ENCODE measurements around the gene ADCY2. TPM values are rescaled to one million over a fixed set of nuclear protein-coding genes. Genes with fewer than 3 reads are reported as not detected.

ADCY2 gene
- total and polyA plus RNA-seq, 8 donors: 0.29 to 7.5 (median 1.1) TPM

- Histone ChIP-seq H3K4me3 (no peak overlapping the region), H3K4me1 (no peaks in the 10 kb centered on the region), H3K27ac (no peak overlapping the region), H3K9me3 (no peaks in the 10 kb centered on the region), H3K27me3 (no peaks in the 10 kb centered on the region), H3K36me3 (no peaks in the 10 kb centered on the region)
- WGBS, 5 donors: 89 to 95% (median 94%) methylated on average over 2 of the region's 2 CpGs
- DNase-seq: no peak
- intact Hi-C loops (cut with DNase I; ENCODE audit: low total_unique reads): no loop called here
- TF ChIP-seq EP300 (IDR thresholded peaks at IDR 0.05) (no peak), CTCF (IDR thresholded peaks at IDR 0.05) (no peak), POLR2AphosphoS5 (IDR thresholded peaks at IDR 0.05) (no peak), POLR2A (IDR thresholded peaks at IDR 0.05) (no peak)
These were observed 409.4 kb downstream of the ADCY2 start for GRCh38 chr5:7805379-7805778.

- no peak for DNase-seq
- WGBS, 5 donors: 81 to 87% (median 85%) methylated on average over 4 of the region's 4 CpGs
- no peak for TF ChIP-seq EP300 (IDR thresholded peaks at IDR 0.05)
- Histone ChIP-seq H3K4me1 (no peaks in the 10 kb centered on the region), H3K27me3 (no peaks in the 10 kb centered on the region), H3K4me3 (no peak overlapping the region), H3K27ac (no peak overlapping the region), H3K9me3 (no peaks in the 10 kb centered on the region), H3K36me3 (no peaks in the 10 kb centered on the region)
- intact Hi-C loops (cut with DNase I; ENCODE audit: low total_unique reads): no loop called here
These were observed 413.1 kb downstream of the ADCY2 start for GRCh38 chr5:7808998-7809397.

DNA sequence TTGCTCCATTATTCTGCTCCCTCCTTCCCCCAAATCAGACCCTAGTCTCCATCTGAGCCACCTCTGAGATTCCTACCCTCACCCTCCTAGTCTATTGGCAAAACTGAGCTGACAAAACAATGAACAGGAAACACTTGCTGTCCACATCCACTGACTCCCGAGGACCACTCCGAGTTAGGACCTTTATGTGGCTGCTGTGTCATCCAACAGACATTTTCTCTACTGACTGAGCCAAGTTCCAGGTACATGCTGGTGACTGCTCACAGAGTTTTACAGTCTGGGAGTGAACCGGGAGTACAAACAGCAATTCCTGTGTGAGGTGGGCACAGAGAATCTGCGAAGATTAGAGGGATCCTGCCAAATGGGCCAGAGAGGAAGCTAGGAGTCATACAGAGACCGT lies 415.8 kb downstream of the ADCY2 start:
- WGBS, 5 donors: 73 to 82% (median 77%) methylated on average over 5 of the region's 5 CpGs
- Histone ChIP-seq H3K4me1 (peaks cover 0 to 8% (median 4%) of the 10 kb centered on the region in 4 donors), H3K4me3 (no peak overlapping the region), H3K27me3 (no peaks in the 10 kb centered on the region), H3K27ac (no peak overlapping the region), H3K36me3 (no peaks in the 10 kb centered on the region), H3K9me3 (no peaks in the 10 kb centered on the region)
- TF ChIP-seq POLR2AphosphoS5 (IDR thresholded peaks at IDR 0.05): no peak
- TF ChIP-seq EP300 (IDR thresholded peaks at IDR 0.05): no peak
- TF ChIP-seq CTCF (IDR thresholded peaks at IDR 0.05): no peak
- TF ChIP-seq POLR2A (IDR thresholded peaks at IDR 0.05): no peak
- no peak for DNase-seq
- intact Hi-C loops (cut with DNase I; ENCODE audit: low total_unique reads): no loop called here

DNA sequence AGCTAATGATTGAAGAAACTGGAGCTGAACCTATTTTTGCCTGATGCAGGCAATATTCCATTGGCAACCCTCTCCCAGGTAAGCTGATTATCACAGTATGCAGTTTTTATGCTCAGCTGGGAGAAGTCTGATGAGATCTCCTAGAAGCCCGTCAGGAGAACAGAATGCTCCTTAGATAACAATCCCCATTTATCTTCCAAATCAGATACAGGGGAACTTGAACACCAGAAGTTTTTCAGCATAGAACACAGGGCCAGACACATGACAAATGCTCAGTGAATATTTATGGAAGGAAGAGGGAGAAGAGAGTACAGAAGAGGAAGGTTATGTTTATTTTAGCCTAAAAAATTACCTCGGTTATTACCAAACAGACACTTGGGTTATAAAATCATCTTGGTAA lies 417.1 kb downstream of the ADCY2 start:
- 52 to 74% (median 61%) methylated on average over 2 of the region's 2 CpGs for WGBS, 5 donors
- intact Hi-C loops (cut with DNase I; ENCODE audit: low total_unique reads): no loop called here
- Histone ChIP-seq H3K36me3 (no peaks in the 10 kb centered on the region), H3K27me3 (no peaks in the 10 kb centered on the region), H3K4me3 (no peak overlapping the region), H3K27ac (no peak overlapping the region), H3K4me1 (peaks cover 0 to 8% (median 4%) of the 10 kb centered on the region in 4 donors), H3K9me3 (no peaks in the 10 kb centered on the region)
- no peak for DNase-seq
- TF ChIP-seq POLR2A (IDR thresholded peaks at IDR 0.05): no peak
- TF ChIP-seq CTCF (IDR thresholded peaks at IDR 0.05): no peak
- TF ChIP-seq EP300 (IDR thresholded peaks at IDR 0.05): no peak
- no peak for TF ChIP-seq POLR2AphosphoS5 (IDR thresholded peaks at IDR 0.05)

- TF ChIP-seq POLR2AphosphoS5 (IDR thresholded peaks at IDR 0.05) (no peak), EP300 (IDR thresholded peaks at IDR 0.05) (no peak), CTCF (IDR thresholded peaks at IDR 0.05) (no peak), POLR2A (IDR thresholded peaks at IDR 0.05) (no peak)
- 80 to 93% (median 86%) methylated on average over 3 of the region's 3 CpGs for WGBS, 5 donors
- Histone ChIP-seq H3K27me3 (no peaks in the 10 kb centered on the region), H3K4me3 (no peak overlapping the region), H3K9me3 (no peaks in the 10 kb centered on the region), H3K4me1 (peaks cover 0 to 8% (median 4%) of the 10 kb centered on the region in 4 donors), H3K27ac (no peak overlapping the region), H3K36me3 (no peaks in the 10 kb centered on the region)
- DNase-seq: no peak
- intact Hi-C loops (cut with DNase I; ENCODE audit: low total_unique reads): no loop called here
These were observed 417.6 kb downstream of the ADCY2 start for GRCh38 chr5:7813576-7813975.

All from stomach (tissue), 9 donors.